ENCODE data around the gene KCNC1.

DNA sequence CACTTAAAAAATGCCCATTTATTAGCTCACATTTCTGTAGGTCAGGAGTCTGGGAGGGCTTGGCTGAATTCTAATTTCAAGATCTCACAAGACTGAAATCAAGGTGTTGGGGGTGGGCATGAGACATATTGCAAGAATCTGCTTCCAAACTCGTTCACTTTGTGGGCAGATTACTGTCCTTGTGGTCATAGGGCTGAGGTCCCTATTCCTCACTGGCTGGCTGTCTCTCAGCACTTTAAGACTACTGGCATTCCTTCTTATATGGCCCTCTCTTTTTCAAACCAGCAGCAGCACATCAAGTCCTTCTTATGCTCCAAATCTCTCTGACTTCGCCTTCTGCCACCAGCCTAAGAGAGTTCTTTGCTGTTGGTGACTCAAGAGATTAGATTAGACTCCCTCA is 43.0 kb upstream of the KCNC1 start:
- TF ChIP-seq POLR2AphosphoS5 (IDR thresholded peaks at IDR 0.05; ENCODE audit: borderline replicate concordance, low read depth, low read length) = no peak
- no peak for TF ChIP-seq EZH2 (IDR thresholded peaks at IDR 0.05)

Measured in SK-N-MC (cell line).